ENCODE results near the gene ZNF613. TPM values are rescaled to one million over a fixed set of nuclear protein-coding genes. Genes with fewer than 3 reads are reported as not detected.
A peak's percentile ranks its signal among the peaks of the same experiment; 100 is the strongest.
"Not testable (repeated sequence)": the region's sequence is repeated elsewhere in the genome, so short reads cannot be mapped to it uniquely, and the experiment has no call there.

Gene ZNF613
- total RNA-seq, 1 experiment from 2014 or later = 3.1 TPM

DNA sequence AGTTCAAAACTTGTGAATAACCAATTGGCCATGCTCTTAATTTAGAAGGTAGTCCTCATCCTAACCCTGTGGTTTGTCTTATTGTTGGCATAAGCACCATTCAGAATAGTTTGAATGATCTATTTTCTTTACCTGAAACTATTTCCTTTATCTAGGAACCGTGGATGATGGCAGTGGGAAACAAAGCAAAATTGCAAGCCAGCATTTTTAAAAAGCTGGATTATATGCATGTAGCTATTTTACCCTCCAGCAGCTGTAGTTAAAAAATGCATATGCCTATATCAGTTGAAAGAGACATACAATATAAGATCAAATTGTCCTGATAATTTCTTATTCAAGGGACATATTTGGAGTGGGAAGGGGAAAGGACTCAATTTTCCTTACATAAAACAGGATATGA, 19.3 kb downstream of the ZNF613 start:
- BruUV-seq (replicated peaks) = no TSS peak
- H3K27me3 ChIP-seq (ENCODE audit: low read length) = no peaks in the 10 kb centered on the region
- H3K4me1 ChIP-seq (ENCODE audit: insufficient read depth, low read length) = no peaks in the 10 kb centered on the region
- ChIA-PET CTCF (no interaction called here), POLR2A (ENCODE audit: unreplicated experiment) (no interaction called here)
- no peak for DNase-seq
- TF ChIP-seq, protein P1, sequence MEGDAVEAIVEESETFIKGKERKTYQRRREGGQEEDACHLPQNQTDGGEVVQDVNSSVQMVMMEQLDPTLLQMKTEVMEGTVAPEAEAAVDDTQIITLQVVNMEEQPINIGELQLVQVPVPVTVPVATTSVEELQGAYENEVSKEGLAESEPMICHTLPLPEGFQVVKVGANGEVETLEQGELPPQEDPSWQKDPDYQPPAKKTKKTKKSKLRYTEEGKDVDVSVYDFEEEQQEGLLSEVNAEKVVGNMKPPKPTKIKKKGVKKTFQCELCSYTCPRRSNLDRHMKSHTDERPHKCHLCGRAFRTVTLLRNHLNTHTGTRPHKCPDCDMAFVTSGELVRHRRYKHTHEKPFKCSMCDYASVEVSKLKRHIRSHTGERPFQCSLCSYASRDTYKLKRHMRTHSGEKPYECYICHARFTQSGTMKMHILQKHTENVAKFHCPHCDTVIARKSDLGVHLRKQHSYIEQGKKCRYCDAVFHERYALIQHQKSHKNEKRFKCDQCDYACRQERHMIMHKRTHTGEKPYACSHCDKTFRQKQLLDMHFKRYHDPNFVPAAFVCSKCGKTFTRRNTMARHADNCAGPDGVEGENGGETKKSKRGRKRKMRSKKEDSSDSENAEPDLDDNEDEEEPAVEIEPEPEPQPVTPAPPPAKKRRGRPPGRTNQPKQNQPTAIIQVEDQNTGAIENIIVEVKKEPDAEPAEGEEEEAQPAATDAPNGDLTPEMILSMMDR (conservative IDR thresholded peaks at IDR 0.05; ENCODE audit: low read depth, low read length) = no peak
- TF ChIP-seq EZH2 (IDR thresholded peaks at IDR 0.05; ENCODE audit: low read length, unreplicated experiment) (no peak), EZH2phosphoT487 (IDR thresholded peaks at IDR 0.05; ENCODE audit: borderline replicate concordance, low read length) (no peak)
- no peaks in the 10 kb centered on the region for H3K9me2 ChIP-seq (replicated peaks; ENCODE audit: low read length)
- H4K20me1 ChIP-seq (ENCODE audit: low read length) = no peaks in the 10 kb centered on the region
- no peak overlapping the region for H3K4me2 ChIP-seq (ENCODE audit: low read length)
- H3K27ac ChIP-seq (ENCODE audit: low read length) = no peak overlapping the region
- H3K36me3 ChIP-seq (ENCODE audit: low read depth, low read length) = peaks cover 61% of the 10 kb centered on the region
- peaks cover 89% of the 10 kb centered on the region for H3K9me3 ChIP-seq (ENCODE audit: low read length)
- intact Hi-C loops (cut with micrococcal nuclease) = no loop called here
- no peaks in the 10 kb centered on the region for H3K79me2 ChIP-seq (ENCODE audit: low read length)
- no peak overlapping the region for H3K4me3 ChIP-seq (ENCODE audit: low read length)
- no peak overlapping the region for H3K9ac ChIP-seq (ENCODE audit: low read length)
- H2AFZ ChIP-seq (ENCODE audit: low read length) = no peak overlapping the region
- ATAC-seq = no peak
- H3F3A ChIP-seq (ENCODE audit: low read length, unreplicated experiment) = no peaks in the 10 kb centered on the region

DNA sequence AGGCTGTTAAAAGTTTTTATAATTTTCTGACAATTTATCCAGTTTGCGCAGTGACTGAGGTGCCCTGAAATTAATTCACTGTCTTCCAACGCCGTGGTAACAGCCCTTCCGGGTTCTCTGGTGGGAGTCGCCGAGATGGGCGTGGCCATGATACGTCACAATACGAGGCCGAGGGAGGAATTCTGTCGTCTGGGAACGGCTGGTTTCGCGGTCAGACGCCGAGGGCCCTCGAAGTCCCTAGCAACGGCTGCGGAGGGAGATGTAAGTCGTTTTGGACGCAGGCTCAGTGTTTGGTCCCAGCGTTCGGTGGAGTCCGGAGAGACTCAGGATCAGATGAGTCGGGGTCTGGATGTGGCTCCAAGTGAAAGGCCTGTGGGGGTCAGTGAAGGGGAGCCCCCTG, 21.7 kb downstream of the ZNF613 start:
- CTCF ChIA-PET = no interaction called here
- no peak overlapping the region for H2AFZ ChIP-seq (ENCODE audit: low read length)

DNA sequence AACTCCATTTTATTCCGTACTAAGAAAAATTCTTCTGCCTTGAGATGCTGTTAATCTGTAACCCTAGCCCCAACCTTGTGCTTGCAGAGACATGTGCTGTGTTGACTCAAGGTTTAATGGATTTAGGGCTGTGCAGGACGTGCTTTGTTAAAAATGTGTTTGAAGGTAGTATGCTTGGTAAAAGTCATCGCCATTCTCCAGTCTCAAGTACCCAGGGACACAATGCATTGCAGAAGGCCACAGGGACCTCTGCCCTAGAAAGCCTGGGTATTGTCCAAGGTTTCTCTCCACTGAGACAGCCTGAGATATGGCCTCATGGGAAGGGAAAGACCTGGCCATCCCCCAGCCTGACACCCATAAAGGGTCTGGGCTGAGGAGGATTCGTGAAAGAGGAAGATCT, 30.6 kb downstream of the ZNF613 start:
- H3K79me2 ChIP-seq (ENCODE audit: low read length); H3K9ac ChIP-seq (ENCODE audit: low read length); CTCF ChIA-PET; H3K27ac ChIP-seq (ENCODE audit: low read length); H3K27me3 ChIP-seq (ENCODE audit: low read length); H3K4me2 ChIP-seq (ENCODE audit: low read length); H4K20me1 ChIP-seq (ENCODE audit: low read length); BruUV-seq (replicated peaks); DNase-seq; ATAC-seq; H3K36me3 ChIP-seq (ENCODE audit: low read depth, low read length); H3F3A ChIP-seq (ENCODE audit: low read length, unreplicated experiment); H3K4me1 ChIP-seq (ENCODE audit: insufficient read depth, low read length); POLR2A ChIA-PET (ENCODE audit: unreplicated experiment); H3K4me3 ChIP-seq (ENCODE audit: low read length); intact Hi-C loops (cut with micrococcal nuclease); H2AFZ ChIP-seq (ENCODE audit: low read length); H3K9me2 ChIP-seq (replicated peaks; ENCODE audit: low read length): not testable (repeated sequence)
- H3K9me3 ChIP-seq (ENCODE audit: low read length) = peaks cover 45% of the 10 kb centered on the region

More for the DNA sequence above, 21.7 kb downstream of the ZNF613 start:
- BruUV-seq (replicated peaks) = TSS peak; percentile 5
- H3F3A ChIP-seq (ENCODE audit: low read length, unreplicated experiment) = no peaks in the 10 kb centered on the region
- no peak overlapping the region for H3K4me3 ChIP-seq (ENCODE audit: low read length)
- no peaks in the 10 kb centered on the region for H3K27me3 ChIP-seq (ENCODE audit: low read length)
- H3K79me2 ChIP-seq (ENCODE audit: low read length) = no peaks in the 10 kb centered on the region
- peaks cover 77% of the 10 kb centered on the region for H3K9me3 ChIP-seq (ENCODE audit: low read length)
- no peaks in the 10 kb centered on the region for H3K4me1 ChIP-seq (ENCODE audit: insufficient read depth, low read length)
- intact Hi-C loops (cut with micrococcal nuclease) = no loop called here
- no peaks in the 10 kb centered on the region for H3K9me2 ChIP-seq (replicated peaks; ENCODE audit: low read length)
- no peaks in the 10 kb centered on the region for H4K20me1 ChIP-seq (ENCODE audit: low read length)
- H3K9ac ChIP-seq (ENCODE audit: low read length) = no peak overlapping the region
- H3K36me3 ChIP-seq (ENCODE audit: low read depth, low read length) = peaks cover 37% of the 10 kb centered on the region
- ATAC-seq = no peak
- TF ChIP-seq, protein P1 (conservative IDR thresholded peaks at IDR 0.05; ENCODE audit: low read depth, low read length) = no peak
- no peak for TF ChIP-seq EZH2 (IDR thresholded peaks at IDR 0.05; ENCODE audit: low read length, unreplicated experiment)
- no peak for TF ChIP-seq EZH2phosphoT487 (IDR thresholded peaks at IDR 0.05; ENCODE audit: borderline replicate concordance, low read length)
- H3K4me2 ChIP-seq (ENCODE audit: low read length) = no peak overlapping the region
- POLR2A ChIA-PET (ENCODE audit: unreplicated experiment) = no interaction called here
- no peak for DNase-seq
- H3K27ac ChIP-seq (ENCODE audit: low read length) = no peak overlapping the region
